ENCODE results near the gene HAUS6. TPM values are rescaled to one million over a fixed set of nuclear protein-coding genes. Genes with fewer than 3 reads are reported as not detected.

The HAUS6 gene
- total and polyA plus RNA-seq, 2 of the 13 experiments (the other 11 are each of a cell fraction or from before 2014, with no cell fraction given), result 9.8 to 31.1 TPM

Small RNA genes within 50 kb of the gene (small RNA-seq; reads per million reads assigned to genes)
- gene RF00019 (ENCODE audit: insufficient read depth in 2 of 3, insufficient read length in 3 of 3, low read depth in 2 of 3, low replicate concordance in 1 of 3) (0 reads per million in 3 experiments), gene RNU6-264P (ENCODE audit: insufficient read depth in 2 of 3, insufficient read length in 3 of 3, low read depth in 2 of 3, low replicate concordance in 1 of 3) (0 reads per million in 3 experiments), gene SCARNA8 (ENCODE audit: insufficient read depth in 2 of 3, insufficient read length in 3 of 3, low read depth in 2 of 3, low replicate concordance in 1 of 3) (7.8 to 188 (median 7.8) reads per million in 3 experiments)

Other genes starting within 250 kb of the HAUS6 start
- gene SAXO1, start 69.7 kb downstream of the HAUS6 start, total RNA-seq (2016; rRNA removed; fragmentation: Illumina TruSeq; extraction: Trizol), result not detected in 2 replicates
- gene SAXO1, start 69.7 kb downstream of the HAUS6 start, polyA plus RNA-seq (2011; rRNA removed), result not detected in 2 replicates
- 37.5 and 56.9 TPM in 2 replicates for gene RRAGA, start 53.5 kb downstream of the HAUS6 start, total RNA-seq (2016; rRNA removed; fragmentation: Illumina TruSeq; extraction: Trizol)
- gene RRAGA, start 53.5 kb downstream of the HAUS6 start, polyA plus RNA-seq (2011; rRNA removed), result 81.5 and 118 TPM in 2 replicates
- 173 and 246 TPM in 2 replicates for gene PLIN2, start 24.6 kb upstream of the HAUS6 start, total RNA-seq (2016; rRNA removed; fragmentation: Illumina TruSeq; extraction: Trizol)
- gene PLIN2, start 24.6 kb upstream of the HAUS6 start, polyA plus RNA-seq (2011; rRNA removed), result 822 and 951 TPM in 2 replicates
- gene DENND4C, start 127.8 kb upstream of the HAUS6 start, total RNA-seq (2016; rRNA removed; fragmentation: Illumina TruSeq; extraction: Trizol), result 27.2 and 37.8 TPM in 2 replicates
- 18.0 and 19.1 TPM in 2 replicates for gene DENND4C, start 127.8 kb upstream of the HAUS6 start, polyA plus RNA-seq (2011; rRNA removed)

Data from HepG2 (cell line).